ENCODE measurements around the gene RNASE7.

- no peak for TF ChIP-seq CTCF (IDR thresholded peaks at IDR 0.05; ENCODE audit: low read length)
- TF ChIP-seq EZH2 (IDR thresholded peaks at IDR 0.05; ENCODE audit: borderline replicate concordance, low read length) = no peak
Observed at GRCh38 chr14:21074398-21075272, 32.5 kb downstream of the RNASE7 start.
